Stimulated activated naive CD4-positive, alpha-beta T cell treated with Interleukin-2 at 50 U/mL for 16 hours (primary cell): ENCODE measurements around the gene MEI1.

Source experiments
- DNase-seq: peaks from one replicate; lab custom pipeline; 2025; lab: John Stamatoyannopoulos, UW

MEI1 gene

GRCh38 chr22:41787331-41787730, 88.0 kb downstream of the MEI1 start:
- DNase-seq: no peak

GRCh38 chr22:41793871-41794270, 94.6 kb downstream of the MEI1 start:
- DNase-seq: no peak

GRCh38 chr22:41798736-41799135, 99.4 kb downstream of the MEI1 start:
- DNase-seq: no peak

- DNase-seq: peak; percentile 23
Observed at GRCh38 chr22:41799486-41800347, 100.4 kb downstream of the MEI1 start.

DNA sequence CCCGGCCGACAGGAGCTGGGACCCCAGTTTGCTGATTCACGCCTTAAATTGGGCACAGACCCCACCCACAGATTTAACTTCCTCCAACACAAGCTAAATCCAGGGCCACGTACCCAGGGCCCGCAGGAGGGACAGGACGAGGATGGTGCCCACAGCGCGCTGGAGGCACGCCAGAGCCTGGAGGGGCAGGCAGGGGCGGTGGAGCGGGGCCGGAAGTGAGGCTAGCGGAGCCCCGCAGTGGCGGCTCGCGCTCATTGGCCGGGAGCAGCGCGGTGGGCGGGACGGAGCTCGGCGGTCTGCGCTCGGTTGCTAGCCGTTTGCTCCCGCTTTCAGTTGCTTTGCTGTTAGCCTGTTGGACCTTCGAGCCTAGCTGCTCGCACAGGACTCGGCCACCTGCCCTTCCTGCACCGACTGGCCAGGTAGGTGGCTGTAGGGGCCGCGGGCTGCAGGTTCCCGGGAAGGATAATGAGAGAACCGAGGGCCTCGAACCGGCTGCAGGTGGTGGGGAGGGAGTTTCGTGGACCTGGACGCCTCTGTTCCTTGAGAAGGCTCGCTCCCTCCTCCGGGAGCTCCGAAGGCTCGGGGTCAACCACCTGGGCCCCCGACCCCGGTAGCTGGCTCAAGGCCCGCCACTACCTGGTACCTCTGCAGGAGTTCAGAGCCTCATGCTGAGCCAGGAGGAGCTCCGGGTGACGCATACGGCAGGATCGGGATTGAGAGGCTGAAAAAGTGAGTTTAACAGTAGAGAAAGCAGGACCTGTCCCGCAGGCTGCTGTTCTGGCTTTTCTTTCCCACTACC, 101.2 kb downstream of the MEI1 start, which contains the start of gene CCDC134:
CCDC134 (plus strand) TSS at position 332 of the 799 bp plus-strand sequence. CDS start 8,212 bp downstream, outside the sequence.
- DNase-seq: peak; percentile 91

DNA sequence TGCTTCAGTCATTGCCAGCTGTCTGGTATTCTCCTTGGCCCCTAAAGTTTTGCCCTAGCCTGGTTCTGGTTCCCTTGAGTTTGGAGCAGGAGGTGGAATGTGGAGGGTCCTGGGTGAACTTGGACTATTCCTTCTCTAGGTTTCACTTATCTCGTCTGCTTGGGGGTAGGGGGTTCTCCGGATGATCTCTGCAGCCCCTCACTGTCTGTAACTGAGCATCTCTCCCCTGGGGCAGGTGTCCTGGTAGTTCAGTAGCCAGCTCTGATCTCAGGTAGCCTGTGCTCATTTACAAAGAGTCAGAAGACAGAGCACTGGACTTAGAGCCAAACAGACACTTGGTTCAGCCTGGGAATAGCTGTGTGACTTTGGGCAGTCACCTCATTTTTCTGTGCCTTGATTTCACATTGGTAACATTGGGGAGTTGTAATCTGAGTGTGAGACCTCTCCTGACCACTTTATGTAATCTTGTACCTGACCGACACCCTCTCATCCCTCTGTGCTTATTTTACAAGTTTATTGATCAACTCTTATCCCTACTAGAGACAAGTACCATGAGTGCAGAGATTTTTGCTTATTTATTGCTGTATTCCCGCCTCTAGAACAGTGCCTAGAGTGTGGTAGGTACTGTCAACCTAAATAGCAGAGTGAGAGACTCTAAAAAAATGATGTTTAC, 102.0 kb downstream of the MEI1 start:
- no peak for DNase-seq

DNA sequence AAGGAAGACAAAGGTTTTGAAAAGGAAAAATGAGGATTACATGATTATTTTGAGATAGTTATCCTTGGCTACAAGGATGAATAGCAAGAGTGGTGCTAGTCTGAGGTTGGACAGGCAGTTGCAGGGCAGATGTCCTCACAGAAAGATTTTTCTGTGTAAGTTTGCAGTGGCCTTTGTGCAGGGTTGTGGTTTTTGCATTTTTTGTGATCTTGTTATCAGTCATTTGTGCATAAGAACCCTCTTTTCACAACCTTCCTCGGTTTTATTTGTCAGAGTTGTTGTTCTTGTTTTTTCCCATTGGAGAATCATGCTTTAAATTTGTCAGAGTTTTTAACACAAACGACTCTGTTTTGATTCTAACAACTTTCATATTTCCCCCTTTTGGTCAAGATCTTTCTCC, 102.6 kb downstream of the MEI1 start:
- no peak for DNase-seq

- DNase-seq: no peak
Observed at GRCh38 chr22:41805639-41806038, 106.3 kb downstream of the MEI1 start.

DNA sequence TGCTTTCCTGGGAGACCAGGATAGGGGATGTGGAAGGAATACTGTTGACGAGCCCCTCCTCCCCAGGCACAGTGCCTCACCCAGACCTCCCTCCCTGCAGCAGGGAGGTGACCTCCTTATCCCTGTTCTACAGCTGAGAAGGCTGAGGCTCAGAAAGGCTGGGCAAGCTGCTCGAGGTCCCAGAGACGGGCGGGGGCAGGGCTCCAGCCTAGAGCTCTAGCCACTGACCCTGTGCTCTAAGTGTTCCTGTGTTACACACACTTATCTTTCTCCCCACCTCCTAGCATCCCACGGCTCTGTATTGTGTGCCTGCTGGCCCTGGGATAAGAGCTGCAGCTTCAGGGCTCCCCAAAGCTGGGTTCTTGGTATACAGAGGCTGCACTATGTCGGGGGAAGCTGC, 109.1 kb downstream of the MEI1 start:
- no peak for DNase-seq

GRCh38 chr22:41810022-41810421, 110.7 kb downstream of the MEI1 start:
- DNase-seq: no peak

DNA sequence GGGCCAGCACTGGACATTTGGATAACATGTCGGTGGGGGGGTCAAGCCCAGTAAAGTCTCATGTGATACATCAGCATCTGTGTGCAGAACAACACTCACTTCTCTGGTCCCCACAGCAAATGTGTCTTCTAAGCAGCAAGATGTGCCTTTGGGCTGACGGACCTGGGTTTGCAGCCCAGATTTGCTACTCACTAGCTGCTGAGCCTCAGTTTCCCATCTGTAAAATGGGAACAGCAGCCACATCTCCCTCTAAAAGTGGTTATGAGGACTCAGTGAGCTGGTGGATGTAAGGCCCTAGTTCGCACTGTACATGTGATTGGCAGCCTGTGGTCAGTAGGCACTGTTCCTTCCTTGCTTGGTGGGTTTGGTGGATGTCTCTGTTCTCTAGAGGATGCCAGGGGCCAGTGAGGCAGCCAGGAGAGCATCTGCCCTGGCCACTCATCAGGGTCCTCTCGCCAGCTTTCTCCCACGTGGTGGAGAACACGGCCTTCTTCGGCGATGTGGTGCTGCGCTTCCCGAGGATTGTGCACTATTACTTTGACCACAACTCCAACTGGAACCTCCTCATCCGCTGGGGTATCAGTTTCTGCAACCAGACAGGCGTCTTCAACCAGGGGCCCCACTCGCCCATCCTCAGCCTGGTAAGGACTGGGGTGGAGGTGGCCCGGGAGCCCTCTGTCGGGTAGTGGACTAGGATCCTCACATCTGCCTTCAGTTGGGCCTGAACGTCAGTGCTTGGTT, 113.7 kb downstream of the MEI1 start:
- DNase-seq: no peak

DNA sequence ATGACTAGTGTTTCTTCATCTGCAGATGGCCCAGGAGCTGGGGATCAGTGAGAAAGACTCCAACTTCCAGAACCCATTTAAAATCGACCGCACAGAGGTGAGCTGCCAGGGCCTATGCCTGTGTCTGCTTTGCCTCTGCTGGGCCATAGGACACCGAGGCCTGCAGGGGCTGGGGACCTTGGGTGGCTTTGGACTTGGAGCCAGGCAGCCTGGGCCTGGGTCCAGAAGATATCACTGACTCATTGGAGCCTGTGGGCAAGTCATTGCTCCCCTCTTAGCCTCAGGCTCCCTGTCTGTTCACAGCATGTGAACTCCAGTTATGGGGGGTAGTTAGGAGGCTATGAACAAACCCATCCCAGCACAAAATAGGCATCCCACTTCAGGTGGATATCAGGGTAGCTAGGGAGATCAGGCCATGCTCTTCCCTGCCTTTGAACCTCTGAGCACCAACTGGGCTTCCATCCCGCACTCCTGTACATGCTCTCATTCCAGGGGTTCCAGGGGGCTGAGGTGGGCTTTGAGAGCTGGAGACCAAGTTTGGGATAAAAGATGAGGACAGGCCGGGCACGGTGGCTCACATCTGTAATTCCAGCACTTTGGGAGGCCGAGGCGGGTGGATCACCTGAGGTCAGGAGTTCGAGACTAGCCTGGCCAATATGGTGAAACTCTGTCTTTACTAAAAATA, 114.6 kb downstream of the MEI1 start:
- no peak for DNase-seq

DNA sequence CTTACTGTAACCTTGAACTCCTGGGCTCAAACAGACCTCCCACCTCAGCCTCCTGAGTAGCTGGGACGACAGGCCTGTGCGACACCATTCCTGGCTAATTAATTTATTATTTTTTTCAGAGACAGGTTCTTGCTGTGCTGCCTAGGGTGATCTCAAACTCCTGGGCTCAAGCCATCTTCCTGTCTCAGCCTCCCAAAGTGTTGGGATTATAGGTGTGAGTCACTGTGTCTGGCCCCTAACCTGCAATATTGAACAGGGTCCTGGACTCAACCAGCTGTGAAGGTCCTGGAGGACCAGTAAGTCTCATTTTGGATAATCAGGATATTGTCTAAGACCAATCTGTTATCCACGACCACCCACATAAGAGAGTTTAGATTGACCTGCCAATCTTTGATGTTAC, 116.4 kb downstream of the MEI1 start:
- no peak for DNase-seq

GRCh38 chr22:41816241-41816640, 116.9 kb downstream of the MEI1 start:
- no peak for DNase-seq

DNA sequence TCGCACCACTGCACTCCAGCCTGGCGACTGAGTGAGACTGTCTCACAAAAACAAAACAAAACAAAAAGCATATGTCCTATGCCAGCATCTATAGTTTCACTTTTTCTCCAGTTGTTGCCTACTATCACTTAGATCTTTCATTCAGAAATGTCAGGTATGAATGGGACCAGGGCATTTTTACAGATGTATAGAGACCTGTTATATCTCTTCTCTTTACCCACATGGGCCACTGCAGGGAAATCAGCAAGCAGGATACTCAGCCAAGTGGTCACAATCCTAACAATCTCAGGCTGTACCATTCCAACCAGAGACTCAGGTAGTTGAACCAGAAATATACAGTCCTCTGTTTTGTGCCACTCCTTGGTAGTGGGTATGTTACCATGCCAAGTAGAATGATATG, 117.6 kb downstream of the MEI1 start:
- no peak for DNase-seq

- DNase-seq: no peak
Observed at GRCh38 chr22:41818011-41818410, 118.7 kb downstream of the MEI1 start.

DNA sequence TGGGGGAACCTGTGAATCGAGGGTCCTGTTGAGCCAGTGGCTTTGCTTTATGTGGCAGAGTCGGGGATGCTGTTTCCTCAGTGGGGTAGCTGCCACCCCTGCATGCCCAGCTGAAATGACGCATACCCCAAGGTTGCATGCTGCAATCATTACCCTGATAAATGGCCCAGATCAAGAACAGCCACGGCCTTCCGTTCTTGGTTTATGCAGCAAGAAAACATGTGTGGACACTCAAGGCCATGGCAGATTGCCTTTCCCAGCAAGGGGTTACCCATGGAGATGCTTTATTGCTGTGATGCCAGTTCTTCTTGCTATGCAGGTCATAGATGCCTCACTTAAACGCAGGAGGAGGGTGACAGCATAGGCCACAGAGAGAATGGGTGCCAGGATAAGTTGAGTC, 119.3 kb downstream of the MEI1 start:
- DNase-seq: no peak

GRCh38 chr22:41819257-41819656, 120.0 kb downstream of the MEI1 start:
- DNase-seq: no peak

DNA sequence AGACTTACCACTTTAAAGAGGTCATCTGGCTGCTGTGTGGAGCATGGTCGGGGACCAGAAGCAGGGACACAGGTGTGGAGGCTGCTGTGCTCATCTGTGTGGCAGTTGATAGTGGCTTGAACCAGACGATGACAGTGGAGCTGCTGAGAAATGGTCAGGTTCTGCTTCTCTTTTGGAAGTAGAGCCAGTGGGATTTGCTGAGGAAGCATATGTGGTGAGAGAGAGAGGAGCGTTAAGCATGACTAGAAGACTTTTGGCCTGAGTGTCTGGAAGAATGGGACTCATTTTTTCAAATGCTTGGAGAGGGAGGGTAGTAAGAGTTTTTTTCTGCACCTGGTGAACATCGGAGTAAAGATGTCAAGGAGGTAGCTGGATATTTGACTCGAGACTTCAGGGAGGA, 121.1 kb downstream of the MEI1 start:
- no peak for DNase-seq

- DNase-seq: no peak
Observed at GRCh38 chr22:41821471-41822316, 122.4 kb downstream of the MEI1 start.
